Peyer's patch (tissue), 4 donors: ENCODE results near the gene MAP2K3. TPM values are rescaled to one million over a fixed set of nuclear protein-coding genes. Genes with fewer than 3 reads are reported as not detected.
"Not testable (repeated sequence)": the region's sequence is repeated elsewhere in the genome, so short reads cannot be mapped to it uniquely, and the experiment has no call there.

ENCODE experiments used
- DNase-seq, 3 donors: peaks; one replicate each; pipeline ENCODE4 v3.0.0-alpha.2; 2017 to 2019
- H3K27ac ChIP-seq, 4 donors: fragments of 200-600 bp; sonication (generic); one replicate each; pipeline ENCODE4 v1.5.1; 2016 to 2019
- H3K27me3 ChIP-seq, 2 donors: fragments of 200-600 bp; sonication (generic); one replicate each; pipeline ENCODE4 v1.5.1; 2019
- H3K36me3 ChIP-seq, 3 donors: fragments of 200-600 bp; sonication (generic); one replicate each; pipeline ENCODE4 v1.5.1; 2016 to 2019
- H3K4me1 ChIP-seq, 4 donors: fragments of 200-600 bp; sonication (generic); one replicate each; pipeline ENCODE4 v1.5.1; 2016 to 2019
- H3K4me3 ChIP-seq, 4 donors: fragments of 200-600 bp; sonication (generic); 1 replicate in 3 of 4; 2 replicates in 1 of 4; pipeline ENCODE4 v1.5.1; 2016 to 2019; ENCODE audit warnings: mild to moderate bottlenecking in 1 of 4
- H3K9me3 ChIP-seq, 4 donors: fragments of 200-600 bp; sonication (generic); one replicate each; pipeline ENCODE4 v1.5.1; 2016 to 2019; ENCODE audit warnings: mild to moderate bottlenecking in 1 of 4
- POLR2A ChIP-seq, 2 donors: fragments of 450-650 bp; IDR thresholded peaks; one replicate each; pipeline ENCODE4 v1.5.1; 2017; ENCODE audit warnings: antibody characterized with exemption in 2 of 2, mild to moderate bottlenecking in 2 of 2, moderate library complexity in 2 of 2
- total RNA-seq, 4 donors: library from RNA; depleted of rRNA; stranded (reverse); fragments of >200 nt; gene quantifications; one replicate each; pipeline ENCODE4 v1.1.0, GENCODE V29; 2016
- TF ChIP-seq, protein P1 (sequence below), 6 experiments: fragments of 450-650 bp in 4 of 6; fragments of 200-600 bp in 2 of 6; sonication (generic) in 1 of 6; IDR thresholded peaks; one replicate each; pipeline ENCODE4 v1.5.1; 2017 to 2019; ENCODE audit warnings: antibody characterized with exemption in 6 of 6, mild to moderate bottlenecking in 3 of 6, moderate library complexity in 1 of 6

Gene MAP2K3
- total RNA-seq, 4 donors from 2014 or later = 54.5 to 133 (median 102) TPM

DNA sequence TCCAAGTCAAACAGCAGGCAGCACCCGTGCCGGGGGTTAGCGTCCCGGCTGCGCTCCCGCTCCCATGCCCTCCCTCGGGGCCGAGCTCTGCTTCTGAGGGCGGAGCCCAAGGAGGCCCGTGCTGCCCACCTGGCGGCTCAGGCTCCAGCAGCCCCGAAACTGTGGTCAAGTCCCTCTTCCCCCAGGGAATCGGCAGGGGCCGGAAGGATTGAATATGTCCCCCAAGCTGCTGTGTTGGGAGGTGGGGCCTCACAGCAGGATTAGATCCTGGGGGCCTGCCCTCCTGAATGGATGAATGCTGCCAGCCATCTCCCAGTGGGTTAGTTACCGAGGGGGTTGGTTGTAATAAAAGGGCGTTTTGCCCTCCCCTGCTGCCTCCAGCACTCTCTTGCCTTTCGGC lies 33.9 kb downstream of the MAP2K3 start:
- H3K27me3 ChIP-seq = no peaks in the 10 kb centered on the region
- TF ChIP-seq POLR2A (IDR thresholded peaks at IDR 0.05) = no peak
- TF ChIP-seq, protein P1, sequence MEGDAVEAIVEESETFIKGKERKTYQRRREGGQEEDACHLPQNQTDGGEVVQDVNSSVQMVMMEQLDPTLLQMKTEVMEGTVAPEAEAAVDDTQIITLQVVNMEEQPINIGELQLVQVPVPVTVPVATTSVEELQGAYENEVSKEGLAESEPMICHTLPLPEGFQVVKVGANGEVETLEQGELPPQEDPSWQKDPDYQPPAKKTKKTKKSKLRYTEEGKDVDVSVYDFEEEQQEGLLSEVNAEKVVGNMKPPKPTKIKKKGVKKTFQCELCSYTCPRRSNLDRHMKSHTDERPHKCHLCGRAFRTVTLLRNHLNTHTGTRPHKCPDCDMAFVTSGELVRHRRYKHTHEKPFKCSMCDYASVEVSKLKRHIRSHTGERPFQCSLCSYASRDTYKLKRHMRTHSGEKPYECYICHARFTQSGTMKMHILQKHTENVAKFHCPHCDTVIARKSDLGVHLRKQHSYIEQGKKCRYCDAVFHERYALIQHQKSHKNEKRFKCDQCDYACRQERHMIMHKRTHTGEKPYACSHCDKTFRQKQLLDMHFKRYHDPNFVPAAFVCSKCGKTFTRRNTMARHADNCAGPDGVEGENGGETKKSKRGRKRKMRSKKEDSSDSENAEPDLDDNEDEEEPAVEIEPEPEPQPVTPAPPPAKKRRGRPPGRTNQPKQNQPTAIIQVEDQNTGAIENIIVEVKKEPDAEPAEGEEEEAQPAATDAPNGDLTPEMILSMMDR (IDR thresholded peaks at IDR 0.05) = no peak
- no peak overlapping the region for H3K27ac ChIP-seq
- peaks cover 0 to 8% (median 0%) of the 10 kb centered on the region in 3 donors for H3K36me3 ChIP-seq
- no peaks in the 10 kb centered on the region for H3K9me3 ChIP-seq
- H3K4me1 ChIP-seq = peaks cover 0 to 10% (median 0%) of the 10 kb centered on the region in 4 donors
- peak in 1 of 3 donors; percentile 40 for DNase-seq
- H3K4me3 ChIP-seq = no peak overlapping the region

DNA sequence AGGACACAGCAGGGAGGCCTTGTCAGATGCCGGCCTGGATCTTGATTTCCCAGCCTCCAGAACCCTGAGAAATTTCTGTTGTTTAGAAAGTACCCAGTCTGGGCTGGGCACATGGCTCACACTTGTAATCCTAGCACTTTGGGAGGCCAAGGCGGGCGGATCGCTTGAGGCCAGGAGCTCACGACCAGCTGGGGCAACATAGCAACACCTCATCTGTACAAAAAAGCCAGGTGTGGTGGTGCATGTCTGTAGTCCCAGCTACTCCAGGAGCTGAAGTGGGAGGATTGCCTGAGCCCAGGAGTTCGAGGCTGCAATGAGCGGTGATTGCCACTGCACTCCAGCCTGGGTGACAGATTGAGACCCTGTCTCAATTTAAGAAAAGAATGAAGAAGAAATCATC lies 34.3 kb downstream of the MAP2K3 start:
- H3K4me1 ChIP-seq, H3K9me3 ChIP-seq, H3K36me3 ChIP-seq, H3K27me3 ChIP-seq, H3K27ac ChIP-seq, H3K4me3 ChIP-seq: not testable (repeated sequence)
- peak in 1 of 3 donors; percentile 34 for DNase-seq

DNA sequence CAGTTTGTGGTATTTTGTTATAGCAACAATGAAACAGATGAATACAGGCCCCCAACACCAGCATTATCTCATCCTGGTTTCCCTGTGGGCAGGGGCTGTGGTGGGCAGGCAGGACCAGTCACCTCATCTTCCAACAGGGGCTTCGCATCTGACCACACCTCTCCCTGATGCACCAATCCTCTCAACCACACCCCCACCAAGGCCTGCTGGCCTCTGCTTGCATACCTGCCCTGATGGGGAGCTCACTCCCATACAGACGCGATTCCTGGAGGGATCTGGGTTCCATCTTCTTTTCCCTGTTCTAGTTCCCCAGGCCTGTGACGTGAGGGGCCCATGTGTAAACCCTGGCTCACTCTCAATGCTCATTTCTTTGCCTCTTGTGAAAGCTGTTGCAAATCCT lies 34.7 kb downstream of the MAP2K3 start:
- not testable (repeated sequence) for H3K36me3 ChIP-seq, H3K4me1 ChIP-seq, H3K27me3 ChIP-seq, H3K4me3 ChIP-seq, H3K9me3 ChIP-seq, H3K27ac ChIP-seq
- DNase-seq = peak in 1 of 3 donors; percentile 38

DNA sequence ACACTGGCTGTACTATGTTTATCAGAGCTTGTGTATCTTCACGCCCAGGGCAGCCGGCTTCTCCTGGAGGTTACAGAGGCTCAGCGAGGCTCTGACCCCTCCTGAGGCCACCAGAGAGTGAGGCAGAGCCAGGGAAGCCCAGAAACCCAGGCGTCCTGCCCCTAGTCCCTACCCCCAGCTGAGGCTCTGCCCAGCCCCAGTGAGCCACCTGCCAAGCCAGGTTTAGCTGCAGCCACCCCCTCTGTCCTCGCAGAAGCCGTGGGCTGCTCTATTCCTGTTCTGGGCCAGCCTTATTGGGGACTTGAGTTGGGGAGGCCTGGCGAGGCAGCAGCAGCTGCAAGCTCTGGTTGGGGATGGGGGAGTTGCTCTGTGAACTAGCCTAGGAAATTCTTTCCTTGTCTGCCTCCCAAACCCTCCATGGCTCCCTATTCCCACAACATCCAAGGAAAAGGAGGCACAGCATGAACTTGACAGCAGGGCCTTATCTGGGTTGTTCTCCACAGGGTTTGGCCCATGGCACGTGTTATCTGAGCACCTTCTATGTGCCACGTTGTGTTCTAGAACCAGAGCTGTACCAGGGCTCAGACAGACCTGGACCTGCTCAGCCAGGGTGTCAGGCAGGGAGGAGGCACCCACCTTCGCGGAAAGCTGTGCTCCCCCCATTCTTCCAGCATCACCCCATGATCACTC lies 35.3 kb downstream of the MAP2K3 start:
- H3K36me3 ChIP-seq, H3K27me3 ChIP-seq, H3K4me1 ChIP-seq, H3K27ac ChIP-seq, H3K9me3 ChIP-seq, H3K4me3 ChIP-seq: not testable (repeated sequence)
- DNase-seq = peak in 1 of 3 donors; percentile 37

DNA sequence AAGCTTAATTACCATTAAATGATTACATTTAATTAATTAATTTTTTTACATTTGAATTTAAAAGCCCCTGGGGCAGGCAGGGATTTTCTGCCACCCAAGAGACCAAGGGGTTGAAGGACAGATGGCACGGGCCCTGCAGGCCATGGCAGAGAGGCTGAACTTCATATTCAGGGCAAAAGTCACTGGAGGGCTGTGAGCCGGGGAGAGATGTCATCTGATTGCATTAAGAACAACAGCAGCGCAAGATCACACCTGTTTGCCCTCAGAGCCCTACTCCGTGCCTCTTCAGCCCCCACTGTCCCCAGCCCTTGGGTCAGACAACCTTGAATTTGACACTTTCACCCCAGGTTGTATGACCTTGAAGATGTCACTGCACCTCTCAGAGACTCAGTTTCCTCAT lies 35.9 kb downstream of the MAP2K3 start:
- H3K4me3 ChIP-seq, H3K27ac ChIP-seq, H3K27me3 ChIP-seq, H3K4me1 ChIP-seq, H3K9me3 ChIP-seq, H3K36me3 ChIP-seq: not testable (repeated sequence)
- DNase-seq = peak in 1 of 3 donors; percentile 44

DNA sequence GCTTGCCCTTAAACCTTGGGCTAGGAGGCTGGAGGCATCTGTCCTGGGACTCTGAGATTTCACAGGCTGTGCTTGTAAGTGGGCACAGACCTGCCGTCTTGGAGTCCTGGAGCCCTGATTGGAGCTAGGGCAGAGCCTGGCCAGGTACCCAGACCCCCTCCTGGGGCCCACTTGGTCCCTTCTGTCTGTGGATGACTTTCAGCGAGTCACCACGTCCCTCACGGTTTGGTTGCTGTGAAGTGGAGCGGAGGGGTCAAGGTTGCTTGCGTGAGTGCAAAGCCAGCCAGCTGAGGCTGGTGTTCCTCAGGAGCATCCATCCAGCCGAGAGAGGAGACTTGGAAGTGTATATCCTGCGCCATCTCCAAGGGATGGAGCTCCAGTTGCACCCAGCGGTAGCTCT lies 36.5 kb downstream of the MAP2K3 start:
- not testable (repeated sequence) for H3K27ac ChIP-seq, H3K36me3 ChIP-seq, H3K9me3 ChIP-seq, H3K4me3 ChIP-seq, H3K4me1 ChIP-seq, DNase-seq, H3K27me3 ChIP-seq

DNA sequence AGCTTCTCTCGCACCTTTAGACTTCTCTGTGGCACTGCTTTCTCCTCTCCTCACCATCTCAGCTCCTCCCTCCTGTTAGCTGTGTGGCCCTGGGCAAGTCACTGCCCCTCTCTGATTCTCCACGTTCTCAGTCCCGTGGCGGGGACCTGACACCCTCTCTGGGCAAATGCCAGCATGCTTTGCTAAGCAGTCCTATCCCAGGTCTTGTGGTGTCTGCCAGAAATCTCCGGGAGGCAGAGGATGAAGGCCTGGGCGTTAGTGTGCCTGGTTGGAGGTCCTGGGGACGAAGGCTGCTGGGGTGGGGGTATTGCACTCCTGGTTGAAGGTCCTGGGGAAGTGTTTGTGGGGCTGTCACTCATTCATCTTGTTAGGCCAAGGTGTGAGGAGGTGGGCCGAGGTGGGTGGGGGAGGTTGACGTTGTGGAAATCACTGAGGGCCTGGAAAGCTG lies 37.3 kb downstream of the MAP2K3 start:
- H3K4me1 ChIP-seq, H3K4me3 ChIP-seq, H3K9me3 ChIP-seq, H3K27ac ChIP-seq, H3K27me3 ChIP-seq, DNase-seq, H3K36me3 ChIP-seq: not testable (repeated sequence)

DNA sequence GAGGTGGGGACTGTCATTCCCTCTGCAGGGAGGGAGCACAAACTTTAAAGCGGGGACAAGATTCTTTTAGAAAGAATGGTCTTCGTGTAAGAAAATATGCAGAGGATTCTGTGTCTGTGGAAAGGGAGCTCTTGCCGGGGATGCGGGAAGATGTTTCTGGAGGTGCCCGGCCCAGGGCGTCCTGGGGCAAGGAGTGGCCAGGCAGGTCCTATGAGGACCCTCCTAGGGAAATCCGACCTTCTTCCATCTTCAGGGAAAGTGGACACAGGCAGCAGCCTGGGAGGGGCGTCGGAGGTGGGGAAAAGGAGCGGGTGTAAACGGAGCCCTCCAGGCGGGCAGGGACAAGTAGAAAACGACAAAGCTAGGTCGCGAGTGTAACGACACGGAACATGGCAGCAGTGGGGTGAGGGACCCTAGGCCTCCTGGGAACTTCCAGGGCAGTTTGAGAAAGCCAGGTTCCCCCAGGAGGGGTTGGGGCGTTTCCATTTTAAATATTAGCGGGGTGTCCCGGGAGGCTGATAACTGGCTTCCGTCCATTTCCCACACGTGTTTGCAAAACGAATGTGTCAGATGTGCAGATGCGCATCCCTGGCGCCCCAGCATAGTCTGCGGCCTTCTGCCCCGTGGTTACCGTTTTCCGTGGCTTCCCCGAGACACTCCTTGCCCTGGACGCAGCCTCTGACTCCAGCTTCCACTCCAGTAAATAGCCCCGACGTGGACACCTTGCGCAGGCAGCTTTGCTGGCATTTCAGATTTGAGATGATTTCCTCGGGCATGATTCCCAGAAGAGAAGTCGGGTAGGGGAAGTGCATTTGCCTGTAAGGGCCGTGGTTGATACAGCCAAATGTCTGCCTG lies 39.0 kb downstream of the MAP2K3 start:
- not testable (repeated sequence) for H3K27ac ChIP-seq, DNase-seq

DNA sequence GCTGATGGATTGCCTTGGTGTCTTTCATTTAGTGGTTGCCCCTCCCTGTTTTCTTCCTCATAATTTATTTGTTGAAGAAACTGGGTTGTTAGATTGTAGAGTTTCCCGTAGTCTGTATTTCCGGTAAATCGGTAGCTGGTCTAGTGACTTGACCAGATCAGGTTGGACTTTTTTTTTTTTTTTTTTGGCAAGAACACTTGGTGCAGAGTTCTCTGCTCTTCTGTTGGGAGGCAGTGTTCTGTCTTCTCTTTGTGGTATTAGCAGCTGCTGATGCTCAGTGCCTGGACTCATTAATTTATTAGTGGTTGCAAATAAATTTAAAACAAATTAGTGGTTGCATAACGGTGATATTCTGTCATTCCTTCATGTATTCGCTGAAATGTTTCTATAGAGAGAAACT lies 40.2 kb downstream of the MAP2K3 start:
- not testable (repeated sequence) for H3K9me3 ChIP-seq, H3K4me3 ChIP-seq, H3K27me3 ChIP-seq, H3K36me3 ChIP-seq, DNase-seq, H3K4me1 ChIP-seq, H3K27ac ChIP-seq

More for the DNA sequence above, 39.0 kb downstream of the MAP2K3 start:
- not testable (repeated sequence) for H3K4me1 ChIP-seq, H3K27me3 ChIP-seq, H3K36me3 ChIP-seq, H3K9me3 ChIP-seq
- H3K4me3 ChIP-seq = peak overlapping the region; percentile 54 to 87 (median 64)

DNA sequence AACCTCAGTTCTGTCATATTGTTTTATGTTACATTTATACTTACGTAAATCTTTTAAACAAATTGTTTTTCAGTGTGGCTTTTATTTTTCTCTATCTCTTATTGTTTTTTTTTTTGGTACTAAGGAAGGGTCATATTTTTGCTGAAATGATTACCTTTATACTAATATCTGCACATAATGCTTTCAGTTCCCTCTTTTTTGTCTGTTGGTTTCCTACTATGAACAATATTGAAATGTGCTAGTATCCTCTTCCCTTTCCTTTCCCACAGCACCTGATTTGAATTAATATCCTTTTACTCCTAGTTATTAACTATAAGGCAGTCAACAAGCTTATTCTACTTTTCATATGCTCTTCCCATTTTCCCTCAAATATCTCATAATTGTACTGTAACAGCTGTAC lies 43.4 kb downstream of the MAP2K3 start:
- not testable (repeated sequence) for H3K27ac ChIP-seq, DNase-seq, H3K9me3 ChIP-seq, H3K27me3 ChIP-seq, H3K4me3 ChIP-seq, H3K36me3 ChIP-seq, H3K4me1 ChIP-seq

DNA sequence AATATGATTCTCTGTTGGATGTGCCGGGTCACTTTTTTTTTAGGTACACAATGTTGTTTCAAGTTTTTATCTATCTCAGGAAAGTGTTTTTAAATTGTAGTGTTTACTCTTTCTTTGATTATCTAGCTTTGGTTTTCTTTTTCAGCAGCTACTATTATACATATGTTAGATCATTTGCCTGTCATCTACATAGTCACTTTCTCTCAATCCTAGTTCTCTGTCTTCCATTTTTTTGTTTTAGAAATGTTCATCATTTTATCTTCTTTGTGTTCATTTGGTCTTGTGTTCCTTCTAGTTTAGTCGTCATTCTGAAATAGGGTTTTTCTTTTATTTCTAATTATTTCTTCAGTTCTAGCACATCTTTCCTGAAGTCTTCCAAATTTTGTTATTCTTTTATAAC lies 44.3 kb downstream of the MAP2K3 start:
- H3K4me1 ChIP-seq, DNase-seq, H3K9me3 ChIP-seq, H3K27ac ChIP-seq, H3K4me3 ChIP-seq, H3K36me3 ChIP-seq, H3K27me3 ChIP-seq: not testable (repeated sequence)
